ENCODE measurements around the gene DGCR6L.
"Not testable (repeated sequence)": the region's sequence is repeated elsewhere in the genome, so short reads cannot be mapped to it uniquely, and the experiment has no call there.

The DGCR6L gene

DNA sequence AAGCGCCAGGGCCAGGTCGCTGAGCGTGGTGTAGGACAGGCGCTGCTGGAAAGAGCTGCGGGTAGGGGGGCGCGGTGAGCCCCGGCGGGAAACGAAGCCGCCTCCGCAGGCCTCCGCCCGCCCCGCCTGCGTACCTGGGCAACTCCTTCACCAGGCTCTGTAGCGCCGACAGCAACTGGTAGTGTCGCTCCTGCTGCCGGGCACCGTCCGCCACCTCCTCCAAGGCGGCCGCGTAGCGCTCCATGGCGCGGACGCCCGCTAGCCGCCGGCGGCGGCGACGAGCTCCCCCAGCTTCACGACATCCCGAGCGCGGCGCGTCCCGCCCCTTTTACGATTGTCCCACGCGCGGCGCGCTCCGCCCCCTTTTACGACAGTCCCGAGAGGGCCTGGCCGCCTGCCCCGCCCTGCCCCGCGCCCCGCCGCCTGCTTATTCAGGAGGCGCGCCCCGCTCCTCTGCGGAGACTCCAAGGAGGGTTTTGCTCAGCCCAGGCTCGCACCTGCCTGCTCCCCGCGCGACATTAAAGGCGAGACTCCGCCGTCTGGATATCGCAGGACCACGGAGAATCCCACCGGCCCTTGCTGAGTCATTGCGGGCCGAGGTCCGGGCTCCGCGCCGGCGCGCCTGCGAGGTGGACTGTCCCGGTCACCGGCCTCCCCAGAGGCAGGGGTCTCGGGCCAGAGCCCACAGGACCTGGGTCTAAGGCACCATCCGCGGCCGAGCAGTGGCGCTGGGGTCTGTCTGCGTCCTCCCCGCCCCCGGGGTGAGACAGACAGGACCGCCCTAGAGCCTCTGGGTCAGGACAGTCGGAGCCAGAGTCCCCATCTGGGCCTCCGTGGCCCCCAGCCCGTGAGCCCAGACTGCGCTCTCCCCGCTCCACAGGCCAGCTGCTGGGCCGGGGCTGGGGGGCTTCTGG, at the start of gene DGCR6L:
DGCR6L (minus strand) TSS at position 316 of the 914 bp plus-strand sequence; CDS start at position 244, 72 bp downstream.
- DNase-seq (ENCODE audit: low read depth, low spot score): peak; percentile 64

DNA sequence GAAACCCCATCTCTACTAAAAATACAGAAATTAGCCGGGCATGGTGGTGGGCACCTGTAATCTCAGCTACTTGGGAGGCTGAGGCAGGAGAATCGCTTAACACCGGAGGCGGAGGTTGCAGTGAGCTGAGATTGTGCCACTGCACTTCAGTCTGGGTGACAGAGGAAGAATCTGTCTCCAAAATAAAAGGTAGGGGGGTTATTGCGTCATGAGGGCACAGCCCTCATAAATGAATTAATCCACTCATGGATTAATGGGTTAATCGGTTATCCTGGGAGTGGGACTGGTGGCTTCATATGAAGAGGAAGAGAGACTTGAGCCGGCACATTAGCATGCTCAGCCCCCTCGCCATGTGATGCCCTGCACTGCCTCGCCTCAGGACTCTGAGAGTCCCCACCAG, 49.0 kb upstream of the DGCR6L start:
- not testable (repeated sequence) for DNase-seq (ENCODE audit: low read depth, low spot score)

DNA sequence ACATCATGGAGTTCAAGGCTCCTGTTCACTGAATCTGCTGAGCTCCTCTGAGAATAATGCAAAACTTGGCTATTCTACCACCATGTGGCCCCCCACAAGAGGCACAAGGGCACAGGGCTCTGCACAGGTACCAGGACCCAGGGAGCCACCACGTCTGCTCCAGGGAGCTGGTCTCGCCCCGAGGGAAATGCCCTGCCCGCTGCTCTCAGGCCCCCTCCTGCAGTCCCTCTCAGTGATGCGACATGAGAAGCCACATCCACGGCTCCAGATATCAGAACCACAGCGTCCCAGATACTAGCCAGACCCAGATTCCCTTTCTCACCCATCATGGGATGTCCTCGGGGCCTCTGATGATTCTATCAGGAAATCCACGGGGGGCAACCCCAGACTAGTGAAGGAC, 47.0 kb upstream of the DGCR6L start:
- not testable (repeated sequence) for DNase-seq (ENCODE audit: low read depth, low spot score)

DNA sequence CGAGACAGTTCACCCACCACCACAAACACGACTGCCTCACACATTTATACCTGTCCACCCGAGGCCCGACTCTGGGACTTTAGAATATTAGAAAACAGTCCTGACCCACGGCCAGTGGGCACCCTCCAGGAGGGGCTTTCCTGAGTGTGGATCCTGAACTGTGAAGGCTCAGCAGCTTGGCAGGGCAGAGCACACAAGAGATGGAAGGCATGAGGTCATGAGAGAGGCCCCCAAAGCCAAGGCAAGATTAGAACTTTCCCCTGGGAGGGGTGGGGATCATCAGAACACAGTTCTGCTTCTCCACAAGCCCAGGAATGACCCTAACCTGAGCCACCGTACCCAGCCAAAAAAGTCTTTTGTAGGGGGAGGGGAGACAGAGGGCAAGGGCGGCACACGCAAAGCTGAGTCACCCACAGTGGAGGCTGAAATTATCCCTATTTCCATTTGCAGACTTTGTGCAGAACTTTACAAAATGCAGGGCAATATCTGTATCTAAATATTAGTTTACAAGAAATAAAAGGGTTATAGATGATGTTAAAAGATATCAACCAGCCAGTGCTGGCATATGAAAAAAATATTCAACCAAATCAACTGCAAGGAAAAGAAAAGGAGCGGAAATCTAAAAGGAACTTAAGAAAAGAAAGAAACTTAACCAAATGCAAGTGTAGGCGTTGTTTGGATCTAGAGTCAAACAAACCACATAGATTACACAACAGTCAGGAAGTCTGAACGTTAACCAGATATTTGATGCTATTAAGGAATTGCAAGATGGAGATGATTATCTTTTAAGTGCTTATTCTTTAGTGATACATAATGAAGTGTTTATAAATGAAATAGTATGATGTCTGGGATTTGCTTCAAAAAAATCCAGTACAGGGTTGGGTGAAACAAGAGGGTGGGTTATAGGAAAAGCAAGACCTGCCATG, 44.7 kb upstream of the DGCR6L start:
- DNase-seq (ENCODE audit: low read depth, low spot score): not testable (repeated sequence)

DNA sequence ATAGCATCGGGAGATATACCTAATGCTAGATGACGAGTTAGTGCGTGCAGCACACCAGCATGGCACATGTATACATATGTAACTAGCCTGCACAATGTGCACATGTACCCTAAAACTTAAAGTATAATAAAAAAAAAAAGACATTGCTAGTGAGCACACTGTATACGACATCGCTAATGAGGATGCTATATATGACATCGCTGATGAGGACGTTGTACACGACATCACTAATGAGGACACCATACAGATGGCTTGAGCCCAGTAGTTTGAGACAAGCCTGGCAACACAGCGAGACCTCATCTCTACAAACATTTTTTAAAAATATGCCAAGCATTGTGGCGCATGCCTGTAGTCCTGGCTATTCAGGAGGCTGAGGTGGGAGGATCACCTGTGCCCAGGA, 42.5 kb upstream of the DGCR6L start:
- not testable (repeated sequence) for DNase-seq (ENCODE audit: low read depth, low spot score)

DNA sequence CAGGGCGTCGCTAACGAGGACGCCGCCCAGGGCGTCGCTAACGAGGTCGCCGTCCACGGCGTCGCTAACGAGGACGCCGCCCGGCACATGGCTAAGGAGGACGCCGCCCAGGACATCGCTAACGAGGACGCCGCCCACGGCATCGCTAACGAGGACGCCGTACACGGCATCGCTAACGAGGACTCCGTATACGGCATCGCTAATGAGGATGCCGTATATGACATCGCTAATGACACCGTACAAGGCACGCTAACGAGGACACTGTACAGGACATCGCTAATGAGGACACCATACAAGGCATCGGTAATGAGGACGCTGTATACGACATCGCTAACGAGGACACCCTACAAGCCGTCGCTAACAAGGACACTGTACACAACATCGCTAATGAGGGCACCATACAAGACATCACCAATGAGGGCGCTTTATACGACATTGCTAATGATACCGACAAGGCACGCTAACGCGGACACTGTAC, 41.9 kb upstream of the DGCR6L start:
- not testable (repeated sequence) for DNase-seq (ENCODE audit: low read depth, low spot score)

DNA sequence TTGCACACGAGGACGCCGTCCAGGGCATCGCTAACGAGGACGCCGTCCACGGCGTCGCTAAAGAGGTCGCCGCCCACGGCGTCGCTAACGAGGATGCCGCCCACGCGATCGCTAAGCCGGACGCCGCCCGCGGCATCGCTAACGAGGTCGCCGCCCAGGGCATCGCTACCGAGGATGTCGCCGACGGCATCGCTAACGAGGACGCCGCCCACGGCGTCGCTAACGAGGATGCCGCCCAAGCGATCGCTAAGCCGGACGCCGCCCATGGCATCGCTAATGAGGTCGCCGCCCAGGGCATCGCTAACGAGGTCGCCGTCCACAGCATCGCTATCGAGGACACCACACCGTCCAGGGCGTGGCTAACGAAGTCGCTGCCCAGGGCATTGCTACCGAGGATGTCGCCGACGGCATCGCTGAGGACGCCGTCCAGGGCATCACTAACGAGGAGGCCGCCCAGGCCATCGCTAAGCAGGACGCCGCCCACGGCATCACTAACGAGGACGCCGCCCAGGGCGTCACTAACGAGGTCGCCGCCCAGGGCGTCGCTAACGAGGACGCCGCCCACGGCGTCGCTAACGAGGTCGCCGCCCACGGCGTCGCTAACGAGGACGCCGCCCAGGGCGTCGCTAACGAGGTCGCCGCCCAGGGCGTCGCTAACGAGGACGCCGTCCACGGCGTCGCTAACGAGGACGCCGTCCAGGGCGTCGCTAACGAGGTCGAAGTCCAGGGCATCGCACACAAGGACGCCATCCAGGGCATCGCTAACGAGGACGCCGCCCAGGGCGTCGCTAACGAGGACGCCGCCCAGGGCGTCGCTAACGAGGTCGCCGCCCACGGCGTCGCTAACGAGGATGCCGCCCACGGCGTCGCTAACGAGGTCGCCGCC, 41.2 kb upstream of the DGCR6L start:
- not testable (repeated sequence) for DNase-seq (ENCODE audit: low read depth, low spot score)

DNA sequence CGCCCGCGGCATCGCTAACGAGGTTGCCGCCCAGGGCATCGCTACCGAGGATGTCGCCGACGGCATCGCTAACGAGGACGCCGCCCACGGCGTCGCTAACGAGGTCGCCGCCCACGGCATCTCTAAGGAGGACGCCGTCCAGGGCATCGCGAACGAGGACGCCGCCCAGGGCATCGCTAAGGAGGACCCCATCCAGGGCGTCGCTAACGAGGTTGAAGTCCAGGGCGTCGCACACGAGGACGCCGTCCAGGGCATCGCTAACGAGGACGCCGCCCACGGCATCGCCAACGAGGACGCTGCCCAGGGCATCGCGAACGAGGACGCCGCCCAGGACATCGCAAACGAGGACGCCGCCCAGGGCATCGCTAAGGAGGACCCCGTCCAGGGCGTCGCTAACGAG, 40.4 kb upstream of the DGCR6L start:
- not testable (repeated sequence) for DNase-seq (ENCODE audit: low read depth, low spot score)

DNA sequence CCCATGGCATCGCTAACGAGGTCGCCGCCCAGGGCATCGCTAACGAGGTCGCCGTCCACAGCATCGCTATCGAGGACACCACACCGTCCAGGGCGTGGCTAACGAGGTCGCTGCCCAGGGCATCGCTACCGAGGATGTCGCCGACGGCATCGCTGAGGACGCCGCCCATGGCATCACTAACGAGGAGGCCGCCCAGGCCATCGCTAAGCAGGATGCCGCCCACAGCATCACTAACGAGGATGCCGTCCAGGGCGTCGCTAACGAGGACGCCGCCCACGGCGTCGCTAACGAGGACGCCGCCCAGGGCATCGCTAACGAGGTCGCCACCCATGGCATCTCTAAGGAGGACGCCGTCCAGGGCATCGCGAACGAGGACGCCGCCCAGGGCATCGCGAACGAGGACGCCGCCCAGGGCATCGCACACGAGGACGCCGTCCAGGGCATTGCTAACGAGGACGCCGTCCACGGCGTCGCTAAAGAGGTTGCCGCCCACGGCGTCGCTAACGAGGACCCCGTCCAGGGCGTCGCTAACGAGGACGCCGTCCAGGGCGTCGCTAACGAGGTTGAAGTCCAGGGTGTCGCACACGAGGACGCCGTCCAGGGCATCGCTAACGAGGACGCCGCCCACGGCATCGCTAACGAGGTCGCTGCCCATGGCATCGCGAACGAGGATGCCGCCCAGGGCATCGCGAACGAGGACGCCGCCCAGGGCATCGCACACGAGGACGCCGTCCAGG, 38.8 kb upstream of the DGCR6L start:
- not testable (repeated sequence) for DNase-seq (ENCODE audit: low read depth, low spot score)

DNA sequence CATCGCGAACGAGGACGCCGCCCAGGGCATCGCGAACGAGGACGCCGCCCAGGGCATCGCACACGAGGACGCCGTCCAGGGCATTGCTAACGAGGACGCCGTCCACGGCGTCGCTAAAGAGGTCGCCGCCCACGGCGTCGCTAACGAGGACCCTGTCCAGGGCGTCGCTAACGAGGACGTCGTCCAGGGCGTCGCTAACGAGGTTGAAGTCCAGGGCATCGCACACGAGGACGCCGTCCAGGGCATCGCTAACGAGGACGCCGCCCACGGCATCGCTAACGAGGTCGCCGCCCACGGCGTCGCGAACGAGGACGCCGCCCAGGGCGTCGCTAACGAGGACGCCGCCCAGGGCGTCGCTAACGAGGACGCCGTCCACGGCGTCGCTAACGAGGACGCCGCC, 38.1 kb upstream of the DGCR6L start:
- not testable (repeated sequence) for DNase-seq (ENCODE audit: low read depth, low spot score)

DNA sequence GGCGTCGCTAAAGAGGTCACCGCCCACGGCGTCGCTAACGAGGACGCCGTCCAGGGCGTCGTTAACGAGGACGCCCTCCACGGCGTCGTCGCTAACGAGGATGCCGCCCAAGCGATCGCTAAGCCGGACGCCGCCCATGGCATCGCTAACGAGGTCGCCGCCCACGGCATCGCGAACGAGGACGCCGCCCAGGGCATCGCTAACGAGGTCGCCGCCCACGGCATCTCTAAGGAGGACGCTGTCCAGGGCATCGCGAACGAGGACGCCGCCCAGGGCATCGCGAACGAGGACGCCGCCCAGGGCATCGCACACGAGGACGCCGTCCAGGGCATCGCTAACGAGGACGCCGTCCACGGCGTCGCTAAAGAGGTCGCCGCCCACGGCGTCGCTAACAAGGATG, 37.0 kb upstream of the DGCR6L start:
- not testable (repeated sequence) for DNase-seq (ENCODE audit: low read depth, low spot score)

DNA sequence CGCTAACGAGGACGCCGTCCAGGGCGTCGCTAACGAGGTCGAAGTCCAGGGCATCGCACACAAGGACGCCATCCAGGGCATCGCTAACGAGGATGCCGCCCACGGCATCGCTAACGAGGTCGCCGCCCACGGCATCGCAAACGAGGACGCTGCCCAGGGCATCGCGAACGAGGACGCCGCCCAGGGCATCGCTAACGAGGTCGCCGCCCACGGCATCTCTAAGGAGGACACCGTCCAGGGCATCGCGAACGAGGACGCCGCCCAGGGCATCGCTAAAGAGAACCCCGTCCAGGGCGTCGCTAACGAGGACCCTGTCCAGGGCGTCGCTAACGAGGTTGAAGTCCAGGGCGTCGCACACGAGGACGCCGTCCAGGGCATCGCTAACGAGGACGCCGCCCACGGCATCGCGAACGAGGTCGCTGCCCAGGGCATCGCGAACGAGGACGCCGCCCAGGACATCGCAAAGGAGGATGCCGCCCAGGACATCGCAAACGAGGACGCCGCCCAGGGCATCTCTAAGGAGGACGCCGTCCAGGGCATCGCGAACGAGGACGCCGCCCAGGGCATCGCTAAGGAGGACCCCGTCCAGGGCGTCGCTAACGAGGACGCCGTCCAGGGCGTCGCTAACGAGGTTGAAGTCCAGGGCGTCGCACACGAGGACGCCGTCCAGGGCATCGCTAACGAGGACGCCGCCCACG, 36.2 kb upstream of the DGCR6L start:
- DNase-seq (ENCODE audit: low read depth, low spot score): not testable (repeated sequence)

DNA sequence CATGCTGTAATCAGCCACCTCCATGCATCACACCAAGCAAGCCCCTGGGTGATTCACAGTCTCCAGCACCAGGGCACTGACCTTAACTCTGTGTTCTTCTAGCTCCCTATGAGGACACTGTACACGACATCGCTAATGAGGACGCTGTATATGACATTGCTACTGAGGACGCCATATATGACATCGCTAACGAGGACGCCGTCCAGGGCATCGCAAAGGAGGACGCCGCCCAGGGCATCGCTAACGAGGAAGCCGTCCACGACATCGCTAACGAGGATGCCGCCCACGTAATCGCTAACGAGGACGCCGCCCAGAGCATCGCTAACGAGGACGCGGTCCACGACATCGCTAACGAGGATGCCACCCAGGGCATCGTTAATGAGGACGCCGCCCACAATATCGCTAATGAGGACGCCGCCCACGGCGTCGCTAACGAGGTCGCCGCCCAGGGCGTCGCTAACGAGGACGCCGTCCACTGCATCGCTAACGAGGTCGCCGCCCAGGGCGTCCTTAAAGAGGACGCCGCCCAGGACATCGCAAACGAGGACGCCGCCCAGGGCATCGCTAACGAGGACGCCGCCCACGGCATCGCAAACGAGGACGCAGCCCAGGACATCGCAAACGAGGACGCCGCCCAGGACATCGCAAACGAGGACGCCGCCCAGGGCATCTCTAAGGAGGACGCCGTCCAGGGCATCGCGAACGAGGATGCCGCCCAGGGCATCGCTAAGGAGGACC, 34.5 kb upstream of the DGCR6L start:
- no peak for DNase-seq (ENCODE audit: low read depth, low spot score)

DNA sequence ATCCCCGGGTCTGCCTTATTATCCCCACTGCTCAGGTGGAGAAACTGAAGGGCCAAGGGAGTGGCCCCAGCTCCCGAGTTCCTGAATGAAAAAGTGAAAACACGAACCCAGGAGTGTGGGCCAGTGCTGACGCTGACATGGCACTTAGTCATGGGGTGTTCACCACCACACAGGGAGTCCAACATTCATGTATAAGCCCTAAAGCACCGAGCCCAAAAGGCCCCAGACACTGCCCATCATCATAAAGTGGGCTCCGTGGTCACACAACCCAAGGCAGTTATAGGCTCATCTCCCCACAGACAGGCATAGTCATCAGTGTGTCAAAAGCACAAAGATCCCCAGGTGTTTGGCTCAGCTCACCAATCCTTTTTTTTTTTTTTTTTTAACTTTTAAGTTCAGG, 32.7 kb upstream of the DGCR6L start:
- DNase-seq (ENCODE audit: low read depth, low spot score): not testable (repeated sequence)

DNA sequence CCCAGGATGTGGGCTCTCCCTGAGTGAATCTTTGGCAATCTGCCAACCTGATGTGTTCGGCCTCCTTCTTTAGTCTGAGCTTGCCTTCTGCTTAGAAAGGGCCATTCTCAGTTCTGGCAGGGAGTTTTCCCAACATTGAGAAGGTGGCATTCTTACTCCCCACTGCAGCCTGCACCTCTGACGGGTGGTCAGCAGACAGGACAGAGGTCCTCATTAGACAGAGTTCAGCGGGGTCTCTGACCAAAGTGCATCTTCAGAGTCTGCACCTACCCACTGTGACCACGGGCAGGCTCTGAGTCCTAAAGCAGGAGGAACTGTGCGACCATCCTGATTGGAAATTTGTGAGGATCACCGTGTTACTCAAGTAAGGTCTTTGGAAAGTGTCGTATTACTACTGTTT, 26.7 kb upstream of the DGCR6L start:
- not testable (repeated sequence) for DNase-seq (ENCODE audit: low read depth, low spot score)

DNA sequence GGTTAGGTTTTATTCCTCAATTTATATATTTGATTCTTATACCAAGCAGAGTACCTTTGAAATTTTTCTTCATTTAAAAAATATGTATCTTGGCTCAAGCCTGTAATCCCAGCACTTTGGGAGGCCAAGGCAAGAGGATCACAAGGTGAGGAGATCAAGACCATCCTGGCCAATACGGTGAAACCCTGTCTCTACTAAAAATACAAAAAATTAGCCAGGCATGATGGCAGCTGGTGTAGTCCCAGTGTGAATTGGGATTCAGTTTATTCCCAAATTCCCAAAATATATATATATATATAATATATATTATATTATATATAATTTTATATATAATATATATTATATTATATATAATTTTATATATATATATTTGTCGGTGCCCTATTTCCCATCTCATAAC, 18.4 kb upstream of the DGCR6L start:
- DNase-seq (ENCODE audit: low read depth, low spot score): not testable (repeated sequence)

DNA sequence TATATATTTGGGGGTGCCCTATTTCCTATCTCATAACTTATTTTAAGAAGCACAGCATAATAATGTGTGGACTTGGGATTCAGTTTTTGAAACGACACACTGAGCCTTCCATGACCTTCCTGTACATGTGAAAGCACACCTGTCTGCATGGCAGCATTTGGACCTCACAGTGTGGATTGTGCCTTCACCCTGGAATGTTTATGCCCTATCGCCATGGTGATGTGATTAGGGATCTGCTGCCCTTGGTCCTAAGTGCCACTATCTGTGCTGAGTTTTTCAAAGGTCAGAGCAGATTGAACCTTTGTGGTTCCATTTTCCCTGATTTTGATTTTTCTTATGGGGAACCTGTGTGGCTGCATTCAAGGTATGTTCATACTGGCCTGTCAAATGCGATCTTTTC, 17.9 kb upstream of the DGCR6L start:
- not testable (repeated sequence) for DNase-seq (ENCODE audit: low read depth, low spot score)

DNA sequence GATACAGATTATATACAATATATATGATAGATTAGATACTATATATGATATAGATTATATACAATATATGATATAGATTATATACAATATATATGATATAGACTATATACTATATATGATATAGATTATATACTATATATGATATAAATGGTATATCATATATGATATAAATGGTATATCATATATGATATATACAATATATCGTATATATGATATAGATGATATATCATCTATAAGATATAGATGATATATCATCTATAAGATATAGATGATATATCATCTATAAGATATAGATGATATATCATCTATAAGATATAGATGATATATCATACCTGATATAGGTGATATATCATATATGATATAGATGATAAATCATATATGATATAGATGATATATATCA, 16.7 kb upstream of the DGCR6L start:
- DNase-seq (ENCODE audit: low read depth, low spot score): not testable (repeated sequence)

DNA sequence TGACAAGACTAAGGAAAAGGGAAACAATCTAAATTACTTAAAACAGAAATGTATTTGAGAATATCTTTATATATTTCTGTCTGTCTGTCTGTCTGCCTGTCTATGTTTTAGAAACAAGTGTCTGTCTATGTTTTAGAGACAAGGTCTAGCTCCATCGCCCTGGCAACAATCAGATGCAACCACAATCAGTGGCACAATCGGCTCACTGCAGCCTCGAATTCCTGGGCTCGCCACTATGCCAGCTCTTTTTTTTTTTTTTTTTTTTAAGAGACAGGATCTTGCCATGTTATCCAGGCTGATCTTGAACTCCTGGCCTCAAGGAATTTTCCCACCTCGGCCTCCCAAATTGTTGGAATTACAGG, 8.7 kb upstream of the DGCR6L start:
- not testable (repeated sequence) for DNase-seq (ENCODE audit: low read depth, low spot score)

All from brain pericyte (primary cell).